NB4 (cell line): Measurements from ENCODE around the gene DAAM2.

ENCODE experiments used
- DNase-seq: peaks from one replicate; pipeline ENCODE4 v3.0.0; 2010; ENCODE audit warnings: low read depth
- H3K4me3 ChIP-seq: one replicate; pipeline ENCODE4 v1.5.1; 2011; ENCODE audit warnings: mild to moderate bottlenecking, low read depth, low read length, moderate library complexity
- MYC ChIP-seq: IDR thresholded peaks from 2 replicates; pipeline ENCODE4 v1.6.1; 2011; ENCODE audit warnings: low read depth, low read length
- POLR2A ChIP-seq: IDR thresholded peaks from 2 replicates; pipeline ENCODE4 v1.6.1; 2011; ENCODE audit warnings: mild to moderate bottlenecking; ENCODE audit not compliant: insufficient read length; ENCODE audit errors: extremely low read depth
- TF ChIP-seq, protein P1 (sequence below): IDR thresholded peaks from 2 replicates; pipeline ENCODE4 v1.6.1; 2011; ENCODE audit warnings: low read depth, low read length
- TF ChIP-seq, protein P2 (sequence below): IDR thresholded peaks from one replicate; pipeline ENCODE4 v1.5.1; 2012; ENCODE audit warnings: low read depth, low read length

Gene DAAM2

GRCh38 chr6:39881851-39882530, 89.8 kb downstream of the DAAM2 start:
- TF ChIP-seq MYC, result no peak
- TF ChIP-seq, protein P1, sequence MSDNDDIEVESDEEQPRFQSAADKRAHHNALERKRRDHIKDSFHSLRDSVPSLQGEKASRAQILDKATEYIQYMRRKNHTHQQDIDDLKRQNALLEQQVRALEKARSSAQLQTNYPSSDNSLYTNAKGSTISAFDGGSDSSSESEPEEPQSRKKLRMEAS, result no peak
- TF ChIP-seq POLR2A, result no peak
- TF ChIP-seq, protein P2, sequence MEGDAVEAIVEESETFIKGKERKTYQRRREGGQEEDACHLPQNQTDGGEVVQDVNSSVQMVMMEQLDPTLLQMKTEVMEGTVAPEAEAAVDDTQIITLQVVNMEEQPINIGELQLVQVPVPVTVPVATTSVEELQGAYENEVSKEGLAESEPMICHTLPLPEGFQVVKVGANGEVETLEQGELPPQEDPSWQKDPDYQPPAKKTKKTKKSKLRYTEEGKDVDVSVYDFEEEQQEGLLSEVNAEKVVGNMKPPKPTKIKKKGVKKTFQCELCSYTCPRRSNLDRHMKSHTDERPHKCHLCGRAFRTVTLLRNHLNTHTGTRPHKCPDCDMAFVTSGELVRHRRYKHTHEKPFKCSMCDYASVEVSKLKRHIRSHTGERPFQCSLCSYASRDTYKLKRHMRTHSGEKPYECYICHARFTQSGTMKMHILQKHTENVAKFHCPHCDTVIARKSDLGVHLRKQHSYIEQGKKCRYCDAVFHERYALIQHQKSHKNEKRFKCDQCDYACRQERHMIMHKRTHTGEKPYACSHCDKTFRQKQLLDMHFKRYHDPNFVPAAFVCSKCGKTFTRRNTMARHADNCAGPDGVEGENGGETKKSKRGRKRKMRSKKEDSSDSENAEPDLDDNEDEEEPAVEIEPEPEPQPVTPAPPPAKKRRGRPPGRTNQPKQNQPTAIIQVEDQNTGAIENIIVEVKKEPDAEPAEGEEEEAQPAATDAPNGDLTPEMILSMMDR, result no peak
- no peak for DNase-seq
- no peak overlapping the region for H3K4me3 ChIP-seq

- DNase-seq, result no peak
- no peak overlapping the region for H3K4me3 ChIP-seq
These were observed 90.3 kb downstream of the DAAM2 start for GRCh38 chr6:39882531-39882899.

DNA sequence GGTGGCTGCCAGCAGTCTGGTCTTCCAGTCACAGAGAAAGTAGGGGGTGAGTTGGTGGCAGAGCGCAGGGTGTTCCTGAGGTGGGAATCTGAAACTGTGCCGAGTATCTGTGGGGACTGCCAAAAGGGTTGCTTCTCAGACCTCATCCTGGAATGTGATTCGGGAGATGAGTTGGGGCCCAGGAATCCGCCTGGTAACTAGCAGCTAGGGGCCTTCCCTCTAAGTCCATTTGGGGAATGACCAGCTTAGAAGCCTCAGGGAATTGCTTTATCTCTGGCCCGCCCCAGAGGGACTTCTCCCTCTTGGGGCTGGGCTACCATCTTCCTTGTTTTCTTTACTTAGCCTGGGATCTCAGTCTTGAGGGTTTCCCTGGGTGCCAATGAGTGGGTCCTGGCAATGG, 92.5 kb downstream of the DAAM2 start:
- no peak for TF ChIP-seq POLR2A
- TF ChIP-seq, protein P2, result no peak
- no peak for TF ChIP-seq MYC
- TF ChIP-seq, protein P1, result no peak
- DNase-seq, result no peak

More at GRCh38 chr6:39882531-39882899, 90.3 kb downstream of the DAAM2 start:
- TF ChIP-seq, protein P1, result no peak
- TF ChIP-seq, protein P2, result no peak
- TF ChIP-seq POLR2A (no peak), MYC (no peak)

GRCh38 chr6:39885691-39886090, 93.5 kb downstream of the DAAM2 start:
- no peak for DNase-seq
- no peak for TF ChIP-seq POLR2A
- TF ChIP-seq, protein P2, result no peak
- no peak for TF ChIP-seq MYC
- TF ChIP-seq, protein P1, result no peak
- no peak overlapping the region for H3K4me3 ChIP-seq

More for the DNA sequence above, 92.5 kb downstream of the DAAM2 start:
- H3K4me3 ChIP-seq, result no peak overlapping the region

GRCh38 chr6:39886871-39887270, 94.7 kb downstream of the DAAM2 start:
- no peak for TF ChIP-seq MYC
- TF ChIP-seq, protein P2, result no peak
- TF ChIP-seq POLR2A, result no peak
- TF ChIP-seq, protein P1, result no peak
- no peak for DNase-seq

More at GRCh38 chr6:39886871-39887270, 94.7 kb downstream of the DAAM2 start:
- no peak overlapping the region for H3K4me3 ChIP-seq
